ENCODE results near the gene PLTP.
A peak's percentile ranks its signal among the peaks of the same experiment; 100 is the strongest.

PLTP gene

DNA sequence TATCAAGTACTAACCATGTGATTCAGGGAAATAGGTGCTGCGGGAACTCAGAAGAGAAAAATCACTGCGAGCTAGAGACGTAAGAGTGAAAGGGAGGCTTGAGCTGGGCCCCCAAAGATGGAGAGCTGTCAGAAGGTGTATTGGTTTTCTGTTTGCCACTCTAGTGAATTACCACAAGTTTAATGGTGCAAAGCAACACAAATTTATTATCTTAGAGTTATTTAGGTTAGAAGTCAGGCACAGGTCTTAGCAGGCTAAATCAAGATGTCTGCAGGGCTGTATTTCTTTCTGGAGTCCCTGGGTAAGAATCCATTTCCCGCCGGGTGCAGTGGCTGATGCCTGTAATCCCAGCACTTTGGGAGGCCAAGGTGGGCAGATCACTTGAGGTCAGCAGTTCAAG is 52.0 kb downstream of the PLTP start:
- Histone ChIP-seq H3K36me3 (ENCODE audit: control insufficient read depth in 2 of 2, insufficient read depth in 1 of 2, low read length in 2 of 2) (peaks cover 0 to 2% of the 10 kb centered on the region in 2 experiments; a peak in 1 of 3 replicates), H3K4me1 (ENCODE audit: control insufficient read depth, insufficient read depth, low read length) (peaks cover 5% of the 10 kb centered on the region), H3K9me3 (ENCODE audit: control insufficient read depth, insufficient read depth, low read depth, low read length) (no peaks in the 10 kb centered on the region), H3K4me3 (ENCODE audit: low read depth, low read length) (no peak overlapping the region), H3K27ac (ENCODE audit: extremely low read depth, low read depth, low read length) (no peak overlapping the region)
- ChIA-PET CTCF (interaction anchor here (1.4 kb wide), 1 partner anchor 61 kb away, joined by 5 read pairs; no protein-coding TSS in a partner anchor), POLR2A (no interaction called here)
- TF ChIP-seq, protein P1, sequence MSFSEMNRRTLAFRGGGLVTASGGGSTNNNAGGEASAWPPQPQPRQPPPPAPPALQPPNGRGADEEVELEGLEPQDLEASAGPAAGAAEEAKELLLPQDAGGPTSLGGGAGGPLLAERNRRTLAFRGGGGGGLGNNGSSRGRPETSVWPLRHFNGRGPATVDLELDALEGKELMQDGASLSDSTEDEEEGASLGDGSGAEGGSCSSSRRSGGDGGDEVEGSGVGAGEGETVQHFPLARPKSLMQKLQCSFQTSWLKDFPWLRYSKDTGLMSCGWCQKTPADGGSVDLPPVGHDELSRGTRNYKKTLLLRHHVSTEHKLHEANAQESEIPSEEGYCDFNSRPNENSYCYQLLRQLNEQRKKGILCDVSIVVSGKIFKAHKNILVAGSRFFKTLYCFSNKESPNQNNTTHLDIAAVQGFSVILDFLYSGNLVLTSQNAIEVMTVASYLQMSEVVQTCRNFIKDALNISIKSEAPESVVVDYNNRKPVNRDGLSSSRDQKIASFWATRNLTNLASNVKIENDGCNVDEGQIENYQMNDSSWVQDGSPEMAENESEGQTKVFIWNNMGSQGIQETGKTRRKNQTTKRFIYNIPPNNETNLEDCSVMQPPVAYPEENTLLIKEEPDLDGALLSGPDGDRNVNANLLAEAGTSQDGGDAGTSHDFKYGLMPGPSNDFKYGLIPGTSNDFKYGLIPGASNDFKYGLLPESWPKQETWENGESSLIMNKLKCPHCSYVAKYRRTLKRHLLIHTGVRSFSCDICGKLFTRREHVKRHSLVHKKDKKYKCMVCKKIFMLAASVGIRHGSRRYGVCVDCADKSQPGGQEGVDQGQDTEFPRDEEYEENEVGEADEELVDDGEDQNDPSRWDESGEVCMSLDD (tag by site-specific recombination; IDR thresholded peaks at IDR 0.05) = no peak
- TF ChIP-seq, protein P2, sequence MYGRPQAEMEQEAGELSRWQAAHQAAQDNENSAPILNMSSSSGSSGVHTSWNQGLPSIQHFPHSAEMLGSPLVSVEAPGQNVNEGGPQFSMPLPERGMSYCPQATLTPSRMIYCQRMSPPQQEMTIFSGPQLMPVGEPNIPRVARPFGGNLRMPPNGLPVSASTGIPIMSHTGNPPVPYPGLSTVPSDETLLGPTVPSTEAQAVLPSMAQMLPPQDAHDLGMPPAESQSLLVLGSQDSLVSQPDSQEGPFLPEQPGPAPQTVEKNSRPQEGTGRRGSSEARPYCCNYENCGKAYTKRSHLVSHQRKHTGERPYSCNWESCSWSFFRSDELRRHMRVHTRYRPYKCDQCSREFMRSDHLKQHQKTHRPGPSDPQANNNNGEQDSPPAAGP (tag by site-specific recombination; IDR thresholded peaks at IDR 0.05) = no peak
- TF ChIP-seq ZNF23 (tag by site-specific recombination; IDR thresholded peaks at IDR 0.05; ENCODE audit: borderline replicate concordance) (no peak), ZNF211 (tag by site-specific recombination; IDR thresholded peaks at IDR 0.05; ENCODE audit: low read depth) (no peak), ZNF133 (tag by site-specific recombination; IDR thresholded peaks at IDR 0.05) (no peak), ZNF707 (tag by site-specific recombination; IDR thresholded peaks at IDR 0.05) (no peak), ZFP69B (tag by site-specific recombination; IDR thresholded peaks at IDR 0.05) (no peak), ZNF10 (tag by site-specific recombination; IDR thresholded peaks at IDR 0.05) (no peak), ZNF514 (tag by site-specific recombination; IDR thresholded peaks at IDR 0.05) (no peak), OVOL3 (tag by site-specific recombination; IDR thresholded peaks at IDR 0.05) (no peak), ZNF239 (tag by site-specific recombination; IDR thresholded peaks at IDR 0.05) (no peak), ZNF37A (tag by site-specific recombination; IDR thresholded peaks at IDR 0.05) (no peak), HOXC10 (CRISPR knock-in tag; IDR thresholded peaks at IDR 0.05) (no peak), FEZF1 (tag by site-specific recombination; IDR thresholded peaks at IDR 0.05) (no peak), ZNF677 (tag by site-specific recombination; IDR thresholded peaks at IDR 0.05) (no peak), ZNF473 (tag by site-specific recombination; IDR thresholded peaks at IDR 0.05) (no peak), ZNF777 (tag by site-specific recombination; IDR thresholded peaks at IDR 0.05; ENCODE audit: borderline replicate concordance) (no peak)
- TF ChIP-seq, protein P3, sequence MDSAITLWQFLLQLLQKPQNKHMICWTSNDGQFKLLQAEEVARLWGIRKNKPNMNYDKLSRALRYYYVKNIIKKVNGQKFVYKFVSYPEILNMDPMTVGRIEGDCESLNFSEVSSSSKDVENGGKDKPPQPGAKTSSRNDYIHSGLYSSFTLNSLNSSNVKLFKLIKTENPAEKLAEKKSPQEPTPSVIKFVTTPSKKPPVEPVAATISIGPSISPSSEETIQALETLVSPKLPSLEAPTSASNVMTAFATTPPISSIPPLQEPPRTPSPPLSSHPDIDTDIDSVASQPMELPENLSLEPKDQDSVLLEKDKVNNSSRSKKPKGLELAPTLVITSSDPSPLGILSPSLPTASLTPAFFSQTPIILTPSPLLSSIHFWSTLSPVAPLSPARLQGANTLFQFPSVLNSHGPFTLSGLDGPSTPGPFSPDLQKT (IDR thresholded peaks at IDR 0.05; ENCODE audit: borderline replicate concordance, low read depth, low read length) = no peak

DNA sequence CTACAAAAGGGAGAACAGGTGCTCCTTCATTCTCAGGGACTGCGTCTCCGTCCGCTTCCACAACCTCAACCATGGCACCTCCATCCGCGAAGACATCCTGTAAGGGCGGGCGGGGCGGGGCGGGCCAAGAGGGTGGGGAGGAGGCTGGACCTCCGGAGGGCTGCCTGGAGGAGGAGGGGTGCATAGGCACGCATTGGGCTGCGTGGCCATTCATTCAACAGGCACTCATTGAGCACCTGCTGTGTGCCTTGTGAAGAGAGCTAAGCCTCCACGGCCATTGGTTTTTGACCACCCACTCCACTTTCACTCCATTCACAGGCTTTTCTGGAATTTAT is 54.1 kb downstream of the PLTP start:
- peaks cover 5% of the 10 kb centered on the region for H3K4me1 ChIP-seq (ENCODE audit: control insufficient read depth, insufficient read depth, low read length)
- H3K4me3 ChIP-seq (ENCODE audit: low read depth, low read length) = peak overlapping the region; percentile 56
- H3K27ac ChIP-seq (ENCODE audit: extremely low read depth, low read depth, low read length) = peak overlapping the region; percentile 26; the same call in 1 of the 2 replicates
- ChIA-PET POLR2A (interaction anchor here (1.0 to 2.6 kb wide), 2 partner anchors 24 to 77 kb away, joined by 4 to 21 read pairs; partner anchors contain the start of genes PCIF1 and ZSWIM1), CTCF (interaction anchor here (0.9 to 2.5 kb wide), 3 partner anchors 24 to 112 kb away, joined by 3 to 7 read pairs (median 3); no protein-coding TSS in a partner anchor)
- peaks cover 0 to 16% of the 10 kb centered on the region in 2 experiments; a peak in 1 of 3 replicates for H3K36me3 ChIP-seq (ENCODE audit: control insufficient read depth in 2 of 2, insufficient read depth in 1 of 2, low read length in 2 of 2)
- no peaks in the 10 kb centered on the region for H3K9me3 ChIP-seq (ENCODE audit: control insufficient read depth, insufficient read depth, low read depth, low read length)
- TF ChIP-seq SCRT2 (tag by site-specific recombination; IDR thresholded peaks at IDR 0.05) = peak; percentile 68
- 0 out of 2 replicates have a peak, but pooled peaks have one; percentile 5 for TF ChIP-seq ZNF394 (tag by site-specific recombination; IDR thresholded peaks at IDR 0.05; ENCODE audit: borderline replicate concordance)
- no peak for TF ChIP-seq BCL11A (tag by site-specific recombination; IDR thresholded peaks at IDR 0.05; ENCODE audit: low read depth)
- no peak for TF ChIP-seq MZF1 (tag by site-specific recombination; IDR thresholded peaks at IDR 0.05; ENCODE audit: borderline replicate concordance)
